Measurements from ENCODE around the gene IQCB1.
A peak's percentile ranks its signal among the peaks of the same experiment; 100 is the strongest.

The IQCB1 gene

GRCh38 chr3:121809249-121809648 lies 25.6 kb downstream of the IQCB1 start:
- Histone ChIP-seq H3K9ac (ENCODE audit: low read length) (peak overlapping the region; percentile 30), H3K27ac (ENCODE audit: low read depth, low read length) (peak overlapping the region; percentile 87), H4K20me1 (ENCODE audit: low read depth, low read length) (no peaks in the 10 kb centered on the region), H3F3A (ENCODE audit: insufficient read depth) (peaks cover 16% of the 10 kb centered on the region; the same call in 1 of the 2 replicates), H3K4me3 (ENCODE audit: insufficient read depth, low read length, poor library complexity, severe bottlenecking) (peak overlapping the region; percentile 19), H3K4me2 (ENCODE audit: low read depth, low read length, poor library complexity, severe bottlenecking) (peak overlapping the region; percentile 62), H3K79me2 (ENCODE audit: insufficient read depth, low read length) (peaks cover 53% of the 10 kb centered on the region), H3K9me3 (ENCODE audit: insufficient read depth, low read length) (no peaks in the 10 kb centered on the region), H3K36me3 (ENCODE audit: low read length) (peaks cover 48% of the 10 kb centered on the region), H3K27me3 (ENCODE audit: low read length) (no peaks in the 10 kb centered on the region), H2AFZ (ENCODE audit: low read depth, low read length, severe bottlenecking) (no peak overlapping the region), H3K9me2 (replicated peaks; ENCODE audit: insufficient read depth, low read length) (no peaks in the 10 kb centered on the region)
- TF ChIP-seq CTCF (IDR thresholded peaks at IDR 0.05; ENCODE audit: insufficient read depth, low read length, poor library complexity, severe bottlenecking): no peak
- TF ChIP-seq EZH2phosphoT487 (conservative IDR thresholded peaks at IDR 0.05; ENCODE audit: low read length): no peak

GRCh38 chr3:121803771-121804320 lies 31.0 kb downstream of the IQCB1 start:
- Histone ChIP-seq H3K4me3 (ENCODE audit: insufficient read depth, low read length, poor library complexity, severe bottlenecking) (no peak overlapping the region), H3K27me3 (ENCODE audit: low read length) (no peaks in the 10 kb centered on the region), H4K20me1 (ENCODE audit: low read depth, low read length) (no peaks in the 10 kb centered on the region), H3K9me3 (ENCODE audit: insufficient read depth, low read length) (no peaks in the 10 kb centered on the region), H2AFZ (ENCODE audit: low read depth, low read length, severe bottlenecking) (no peak overlapping the region), H3K4me2 (ENCODE audit: low read depth, low read length, poor library complexity, severe bottlenecking) (peak overlapping the region; percentile 16), H3K9me2 (replicated peaks; ENCODE audit: insufficient read depth, low read length) (no peaks in the 10 kb centered on the region), H3K27ac (ENCODE audit: low read depth, low read length) (0 out of 2 replicates have a peak overlapping the region, but pooled peaks have one; percentile 8), H3K36me3 (ENCODE audit: low read length) (peaks cover 62% of the 10 kb centered on the region), H3K79me2 (ENCODE audit: insufficient read depth, low read length) (peaks cover 13% of the 10 kb centered on the region; the same call in 1 of the 2 replicates), H3K9ac (ENCODE audit: low read length) (no peak overlapping the region), H3F3A (ENCODE audit: insufficient read depth) (peaks cover 38% of the 10 kb centered on the region)
- no peak for TF ChIP-seq CTCF (IDR thresholded peaks at IDR 0.05; ENCODE audit: insufficient read depth, low read length, poor library complexity, severe bottlenecking)
- TF ChIP-seq EZH2phosphoT487 (conservative IDR thresholded peaks at IDR 0.05; ENCODE audit: low read length): no peak

GRCh38 chr3:121800906-121801305 lies 34.0 kb downstream of the IQCB1 start:
- Histone ChIP-seq H3F3A (ENCODE audit: insufficient read depth) (peaks cover 54% of the 10 kb centered on the region), H4K20me1 (ENCODE audit: low read depth, low read length) (no peaks in the 10 kb centered on the region), H3K27me3 (ENCODE audit: low read length) (no peaks in the 10 kb centered on the region), H3K36me3 (ENCODE audit: low read length) (peaks cover 54% of the 10 kb centered on the region), H3K27ac (ENCODE audit: low read depth, low read length) (peak overlapping the region; percentile 46), H3K4me2 (ENCODE audit: low read depth, low read length, poor library complexity, severe bottlenecking) (no peak overlapping the region), H3K79me2 (ENCODE audit: insufficient read depth, low read length) (0 out of 2 replicates have a peak, but pooled peaks cover 9% of the 10 kb centered on the region), H3K9me3 (ENCODE audit: insufficient read depth, low read length) (no peaks in the 10 kb centered on the region), H3K9ac (ENCODE audit: low read length) (no peak overlapping the region), H2AFZ (ENCODE audit: low read depth, low read length, severe bottlenecking) (no peak overlapping the region), H3K4me3 (ENCODE audit: insufficient read depth, low read length, poor library complexity, severe bottlenecking) (no peak overlapping the region), H3K9me2 (replicated peaks; ENCODE audit: insufficient read depth, low read length) (no peaks in the 10 kb centered on the region)
- TF ChIP-seq EZH2phosphoT487 (conservative IDR thresholded peaks at IDR 0.05; ENCODE audit: low read length) (no peak), CTCF (IDR thresholded peaks at IDR 0.05; ENCODE audit: insufficient read depth, low read length, poor library complexity, severe bottlenecking) (no peak)
